Neural cell (in vitro differentiated cells): ENCODE data around the gene GSTT2B. TPM values are rescaled to one million over a fixed set of nuclear protein-coding genes. Genes with fewer than 3 reads are reported as not detected.

Experiments
- polyA plus RNA-seq: library from polyadenylated mRNA; depleted of rRNA; stranded (reverse); fragments of >200 nt; gene quantifications from 2 replicates; pipeline ENCODE4 v1.2.3, GENCODE V29; 2014

The GSTT2B gene
- polyA plus RNA-seq, 1 donor from 2014 or later, result not detected

Other genes with a start within 250 kb of the GSTT2B start
- gene ZNF70, start 210.1 kb downstream of the GSTT2B start, polyA plus RNA-seq, result 1.3 and 1.5 TPM in 2 replicates
- not detected in 2 replicates for gene VPREB3, start 206.8 kb downstream of the GSTT2B start, polyA plus RNA-seq
- not detected in 2 replicates for gene C22orf15, start 198.2 kb downstream of the GSTT2B start, polyA plus RNA-seq
- 3.8 TPM in 1 of 2 replicates, not detected in the other for gene CHCHD10, start 193.2 kb downstream of the GSTT2B start, polyA plus RNA-seq
- 9.3 and 12.2 TPM in 2 replicates for gene MMP11, start 188.3 kb downstream of the GSTT2B start, polyA plus RNA-seq
- gene SMARCB1, start 174.2 kb downstream of the GSTT2B start, polyA plus RNA-seq, result 97.5 and 98.9 TPM in 2 replicates
- gene DERL3, start 122.2 kb downstream of the GSTT2B start, polyA plus RNA-seq, result 0.84 and 1.4 TPM in 2 replicates
- gene SLC2A11, start 103.3 kb downstream of the GSTT2B start, polyA plus RNA-seq, result 45.7 and 48.6 TPM in 2 replicates
- gene MIF, start 66.8 kb downstream of the GSTT2B start, polyA plus RNA-seq, result 369 and 421 TPM in 2 replicates
- gene DDTL, start 5.7 kb upstream of the GSTT2B start, polyA plus RNA-seq, result 0.31 and 0.56 TPM in 2 replicates
- 117 and 122 TPM in 2 replicates for gene DDT, start 13.2 kb upstream of the GSTT2B start, polyA plus RNA-seq
- not detected in 2 replicates for gene GSTT2, start 18.9 kb upstream of the GSTT2B start, polyA plus RNA-seq
- not detected in 2 replicates for gene GSTT4, start 44.3 kb upstream of the GSTT2B start, polyA plus RNA-seq
- gene CABIN1, start 50.1 kb upstream of the GSTT2B start, polyA plus RNA-seq, result 16.0 and 16.6 TPM in 2 replicates
- gene SUSD2, start 220.3 kb upstream of the GSTT2B start, polyA plus RNA-seq, result 0.20 and 0.36 TPM in 2 replicates